Muscle of leg (tissue), 16 donors: Measurements from ENCODE around the gene ANXA1. TPM values are rescaled to one million over a fixed set of nuclear protein-coding genes. Genes with fewer than 3 reads are reported as not detected.
"Not testable (repeated sequence)": the region's sequence is repeated elsewhere in the genome, so short reads cannot be mapped to it uniquely, and the experiment has no call there.

ENCODE experiments used
- DNase-seq: peaks from one replicate; pipeline ENCODE4 v3.0.0; 2013
- H3K27ac ChIP-seq: one replicate; pipeline ENCODE4 v1.5.1; 2013; ENCODE audit warnings: mild to moderate bottlenecking, low read length, control low read depth
- H3K27me3 ChIP-seq: one replicate; pipeline ENCODE4 v1.6.1; 2013; ENCODE audit warnings: low read length; ENCODE audit not compliant: control insufficient read depth, insufficient read depth
- H3K36me3 ChIP-seq: one replicate; pipeline ENCODE4 v1.6.1; 2013; ENCODE audit warnings: low read length; ENCODE audit not compliant: control insufficient read depth, insufficient read depth
- H3K4me1 ChIP-seq: one replicate; pipeline ENCODE4 v1.6.1; 2013; ENCODE audit warnings: low read length; ENCODE audit not compliant: control insufficient read depth, insufficient read depth
- H3K4me3 ChIP-seq: one replicate; pipeline ENCODE4 v1.5.1; 2013; ENCODE audit warnings: low read length, control low read depth
- H3K9me3 ChIP-seq: replicated peaks from 2 replicates; pipeline ENCODE4 v1.6.1; 2013; ENCODE audit warnings: low read depth, low read length; ENCODE audit not compliant: control insufficient read depth
- WGBS: methylation state at CpG from one replicate; pipeline ENCODE4 v1.1.5; 2013; ENCODE audit warnings: missing lambda C conversion rate; ENCODE audit not compliant: insufficient coverage; 5-methylcytosine and 5-hydroxymethylcytosine counted together
- long read RNA-seq, 11 donors: transcript quantifications; one replicate each; lab custom pipeline, GENCODE V29; 2026
- polyA plus RNA-seq, 8 donors: library from polyadenylated mRNA; unstranded; fragments of 120-200 nt; gene quantifications; one replicate each; pipeline versions ENCODE4 v1.2.1 to v1.2.3, GENCODE V29; 2013; ENCODE audit warnings: inconsistent platforms in 1 of 8, low replicate concordance in 1 of 8; ENCODE audit not compliant: insufficient read length in 8 of 8, insufficient read depth in 1 of 8
- total RNA-seq: library from RNA; stranded (reverse); fragments of 120-200 nt; gene quantifications from one replicate; pipeline ENCODE4 v1.2.4, GENCODE V29; 2013

Gene ANXA1
- total RNA-seq = 161 TPM
- polyA plus RNA-seq = 100 to 1,000 TPM in 4 of 8 donors, 10 to 100 TPM in 4; 87.6 to 323 (median 112) TPM
- long read RNA-seq, donor 1, transcript ANXA1-201 (13 exons, 1,509 nt) = major isoform, 20 of 23 reads
- long read RNA-seq, donor 1, partial matches to known transcripts = 0 of 23 reads
- long read RNA-seq, donor 1, other reads (novel, unspliced or antisense) = 0 of 23 reads
- long read RNA-seq, donor 2, transcript ANXA1-201 (13 exons, 1,509 nt) = major isoform, 23 of 24 reads
- long read RNA-seq, donor 2, partial matches to known transcripts = 0 of 24 reads
- long read RNA-seq, donor 2, other reads (novel, unspliced or antisense) = 0 of 24 reads
- long read RNA-seq, donor 3, transcript ANXA1-201 (13 exons, 1,509 nt) = major isoform, 43 of 46 reads
- long read RNA-seq, donor 3, partial matches to known transcripts = 0 of 46 reads
- long read RNA-seq, donor 3, other reads (novel, unspliced or antisense) = 0 of 46 reads
- long read RNA-seq, donor 4, transcript ANXA1-201 (13 exons, 1,509 nt) = major isoform, 26 of 38 reads
- long read RNA-seq, donor 4, partial matches to known transcripts = 6 of 38 reads
- long read RNA-seq, donor 4, other reads (novel, unspliced or antisense) = 0 of 38 reads
- long read RNA-seq, donor 5, transcript ANXA1-207 (2 exons, 1,400 nt) = minor isoform, 8 of 230 reads
- long read RNA-seq, donor 5, transcript ANXA1-201 (13 exons, 1,509 nt) = major isoform, 144 of 230 reads
- long read RNA-seq, donor 5, partial matches to known transcripts = 74 of 230 reads
- long read RNA-seq, donor 5, other reads (novel, unspliced or antisense) = 0 of 230 reads
- long read RNA-seq, donor 6, transcript ANXA1-201 (13 exons, 1,509 nt) = major isoform, 65 of 96 reads
- long read RNA-seq, donor 6, partial matches to known transcripts = 26 of 96 reads
- long read RNA-seq, donor 6, other reads (novel, unspliced or antisense) = 0 of 96 reads
- long read RNA-seq, donor 7, transcript ANXA1-201 (13 exons, 1,509 nt) = major isoform, 101 of 186 reads
- long read RNA-seq, donor 7, partial matches to known transcripts = 75 of 186 reads
- long read RNA-seq, donor 7, other reads (novel, unspliced or antisense) = 0 of 186 reads
- long read RNA-seq, donor 8, transcript ANXA1-201 (13 exons, 1,509 nt) = major isoform, 61 of 75 reads
- long read RNA-seq, donor 8, transcript ANXA1-207 (2 exons, 1,400 nt) = minor isoform, 6 of 75 reads
- long read RNA-seq, donor 8, partial matches to known transcripts = 6 of 75 reads
- long read RNA-seq, donor 8, other reads (novel, unspliced or antisense) = 0 of 75 reads
- long read RNA-seq, donor 9, transcript ANXA1-201 (13 exons, 1,509 nt) = major isoform, 41 of 77 reads
- long read RNA-seq, donor 9, transcript ANXA1-207 (2 exons, 1,400 nt) = minor isoform, 5 of 77 reads
- long read RNA-seq, donor 9, partial matches to known transcripts = 26 of 77 reads
- long read RNA-seq, donor 9, other reads (novel, unspliced or antisense) = 0 of 77 reads
- long read RNA-seq, donor 10, transcript ANXA1-201 (13 exons, 1,509 nt) = major isoform, 71 of 94 reads
- long read RNA-seq, donor 10, transcript ANXA1-207 (2 exons, 1,400 nt) = minor isoform, 7 of 94 reads
- long read RNA-seq, donor 10, partial matches to known transcripts = 11 of 94 reads
- long read RNA-seq, donor 10, other reads (novel, unspliced or antisense) = 0 of 94 reads
- long read RNA-seq, donor 11, transcript ANXA1-205 (4 exons, 800 nt) = minor isoform, 5 of 115 reads
- long read RNA-seq, donor 11, transcript ANXA1-201 (13 exons, 1,509 nt) = major isoform, 73 of 115 reads
- long read RNA-seq, donor 11, transcript ANXA1-207 (2 exons, 1,400 nt) = minor isoform, 5 of 115 reads
- long read RNA-seq, donor 11, partial matches to known transcripts = 30 of 115 reads
- long read RNA-seq, donor 11, other reads (novel, unspliced or antisense) = 0 of 115 reads

- no CpG with 5 or more reads among the region's 2 CpGs for WGBS
Measured at GRCh38 chr9:73151653-73152542, at the start of gene ANXA1. Gene ANXA1 (plus strand): TSS chr9:73151865. CDS start chr9:73158536, 6,671 bp downstream.

GRCh38 chr9:73104342-73104741 is 47.3 kb upstream of the ANXA1 start:
- H3K36me3 ChIP-seq = no peaks in the 10 kb centered on the region

More at GRCh38 chr9:73151653-73152542, at the start of gene ANXA1:
- H3K9me3 ChIP-seq = no peaks in the 10 kb centered on the region
- peak within 1 kb of the TSS; percentile 41 for H3K4me3 ChIP-seq
- H3K4me1 ChIP-seq = peaks cover 3% of the 10 kb centered on the region
- H3K36me3 ChIP-seq = no peaks in the 10 kb centered on the region
- peak; percentile 94 for DNase-seq
- H3K27me3 ChIP-seq = no peaks in the 10 kb centered on the region
- peak within 1 kb of the TSS; percentile 83 for H3K27ac ChIP-seq

GRCh38 chr9:73104921-73105320 is 46.7 kb upstream of the ANXA1 start:
- H3K4me1 ChIP-seq = no peaks in the 10 kb centered on the region
- no peak overlapping the region for H3K4me3 ChIP-seq
- no peaks in the 10 kb centered on the region for H3K27me3 ChIP-seq
- no peaks in the 10 kb centered on the region for H3K36me3 ChIP-seq
- WGBS = no CpG with 5 or more reads among the region's 3 CpGs
- no peaks in the 10 kb centered on the region for H3K9me3 ChIP-seq
- DNase-seq = no peak
- no peak overlapping the region for H3K27ac ChIP-seq

More at GRCh38 chr9:73104342-73104741, 47.3 kb upstream of the ANXA1 start:
- Histone ChIP-seq H3K4me1 (no peaks in the 10 kb centered on the region), H3K27me3 (no peaks in the 10 kb centered on the region), H3K27ac (no peak overlapping the region), H3K9me3 (no peaks in the 10 kb centered on the region), H3K4me3 (no peak overlapping the region)
- WGBS = 90% methylated on average over 3 of the region's 4 CpGs
- DNase-seq = no peak

GRCh38 chr9:73107489-73108069 is 44.1 kb upstream of the ANXA1 start:
- H3K27ac ChIP-seq, H3K4me3 ChIP-seq, H3K27me3 ChIP-seq, H3K9me3 ChIP-seq, H3K36me3 ChIP-seq, H3K4me1 ChIP-seq: not testable (repeated sequence)
- no CpG with 5 or more reads among the region's 5 CpGs for WGBS
- DNase-seq = peak; percentile 64

GRCh38 chr9:73114058-73114457 is 37.6 kb upstream of the ANXA1 start:
- Histone ChIP-seq H3K4me1 (no peaks in the 10 kb centered on the region), H3K27ac (no peak overlapping the region), H3K9me3 (no peaks in the 10 kb centered on the region), H3K27me3 (no peaks in the 10 kb centered on the region), H3K36me3 (no peaks in the 10 kb centered on the region), H3K4me3 (no peak overlapping the region)
- no peak for DNase-seq

- H3K27ac ChIP-seq = no peak overlapping the region
- H3K36me3 ChIP-seq = no peaks in the 10 kb centered on the region
- DNase-seq = no peak
- no peaks in the 10 kb centered on the region for H3K9me3 ChIP-seq
- H3K4me3 ChIP-seq = no peak overlapping the region
- no peaks in the 10 kb centered on the region for H3K4me1 ChIP-seq
- H3K27me3 ChIP-seq = no peaks in the 10 kb centered on the region
- no CpG with 5 or more reads among the region's 1 CpG for WGBS
Measured at GRCh38 chr9:73114958-73115357, 36.7 kb upstream of the ANXA1 start.

GRCh38 chr9:73116031-73116430 is 35.6 kb upstream of the ANXA1 start:
- H3K27me3 ChIP-seq = no peaks in the 10 kb centered on the region
- H3K36me3 ChIP-seq = no peaks in the 10 kb centered on the region
- DNase-seq = no peak
- no CpG with 5 or more reads among the region's 1 CpG for WGBS
- H3K27ac ChIP-seq = no peak overlapping the region
- no peak overlapping the region for H3K4me3 ChIP-seq
- H3K4me1 ChIP-seq = no peaks in the 10 kb centered on the region
- H3K9me3 ChIP-seq = no peaks in the 10 kb centered on the region

- H3K36me3 ChIP-seq = no peaks in the 10 kb centered on the region
- DNase-seq = no peak
- H3K27ac ChIP-seq = no peak overlapping the region
- no peak overlapping the region for H3K4me3 ChIP-seq
- WGBS = no CpG with 5 or more reads among the region's 1 CpG
- H3K9me3 ChIP-seq = no peaks in the 10 kb centered on the region
- H3K4me1 ChIP-seq = no peaks in the 10 kb centered on the region
- H3K27me3 ChIP-seq = no peaks in the 10 kb centered on the region
Measured at GRCh38 chr9:73116880-73117279, 34.8 kb upstream of the ANXA1 start.
